Karpas-422 (cell line): ENCODE data around the gene SEMA5A. TPM values are rescaled to one million over a fixed set of nuclear protein-coding genes. Genes with fewer than 3 reads are reported as not detected.

Experiments
- DNase-seq: peaks from one replicate; pipeline ENCODE4 v3.0.0-alpha.2; 2015
- H2AFZ ChIP-seq: fragments of 200-600 bp; sonication (generic); 2 replicates; pipeline ENCODE4 v1.6.1; 2014; ENCODE audit warnings: antibody characterized with exemption, low read length, mixed read lengths
- H3K27ac ChIP-seq: fragments of 200-600 bp; sonication (generic); 2 replicates; pipeline ENCODE4 v1.5.1; 2014; ENCODE audit warnings: mild to moderate bottlenecking, low read length, moderate library complexity
- H3K27me3 ChIP-seq: fragments of 200-600 bp; sonication (generic); 2 replicates; pipeline ENCODE4 v1.6.1; 2014; ENCODE audit warnings: low read length, mixed read lengths
- H3K36me3 ChIP-seq: fragments of 200-600 bp; sonication (generic); 2 replicates; pipeline ENCODE4 v1.6.1; 2014; ENCODE audit warnings: low read length, mixed read lengths; ENCODE audit not compliant: insufficient read depth
- H3K4me1 ChIP-seq: fragments of 200-600 bp; sonication (generic); 2 replicates; pipeline ENCODE4 v1.6.1; 2014; ENCODE audit warnings: mild to moderate bottlenecking, low read length, mixed read lengths
- H3K4me2 ChIP-seq: fragments of 200-600 bp; sonication (generic); 2 replicates; pipeline ENCODE4 v1.6.1; 2014; ENCODE audit warnings: low read length, low read depth, mild to moderate bottlenecking; ENCODE audit not compliant: poor library complexity, severe bottlenecking
- H3K4me3 ChIP-seq: fragments of 200-600 bp; sonication (generic); 2 replicates; pipeline ENCODE4 v1.5.1; 2014; ENCODE audit warnings: mild to moderate bottlenecking, antibody characterized with exemption, low read length, mixed read lengths
- H3K79me2 ChIP-seq: fragments of 200-600 bp; sonication (generic); 2 replicates; pipeline ENCODE4 v1.6.1; 2014; ENCODE audit warnings: mild to moderate bottlenecking, low read length, mixed read lengths
- H3K9ac ChIP-seq: fragments of 200-600 bp; sonication (generic); 2 replicates; pipeline ENCODE4 v1.6.0; 2014; ENCODE audit warnings: low read length
- H3K9me2 ChIP-seq: fragments of 200-600 bp; sonication (generic), shearing (Covaris generic); replicated peaks from 2 replicates; pipeline ENCODE4 v1.6.0; 2014; ENCODE audit warnings: mild to moderate bottlenecking, low read length, moderate library complexity; ENCODE audit not compliant: insufficient read depth
- H3K9me3 ChIP-seq: fragments of 300-700, 200-600 bp; sonication (generic); 2 replicates; pipeline ENCODE4 v1.6.1; 2014; ENCODE audit warnings: low read length, mixed read lengths
- H4K20me1 ChIP-seq: fragments of 200-600 bp; sonication (generic); 2 replicates; pipeline ENCODE4 v1.6.1; 2014; ENCODE audit warnings: mild to moderate bottlenecking, antibody characterized with exemption, low read length, low read depth; ENCODE audit not compliant: insufficient read depth
- total RNA-seq: library from RNA; depleted of rRNA; stranded (reverse); fragments of >200 nt; shearing (Covaris generic); gene quantifications from 2 replicates; pipeline ENCODE4 v1.2.3, GENCODE V29; 2014; ENCODE audit warnings: low replicate concordance

SEMA5A gene
- total RNA-seq, 1 experiment from 2014 or later: not detected

- Histone ChIP-seq H3K4me2 (no peak overlapping the region), H3K4me1 (no peaks in the 10 kb centered on the region), H3K9me2 (no peaks in the 10 kb centered on the region), H2AFZ (no peak overlapping the region), H4K20me1 (no peaks in the 10 kb centered on the region), H3K27me3 (no peaks in the 10 kb centered on the region), H3K27ac (no peak overlapping the region), H3K9ac (no peak overlapping the region), H3K79me2 (no peaks in the 10 kb centered on the region), H3K36me3 (no peaks in the 10 kb centered on the region), H3K4me3 (no peak overlapping the region), H3K9me3 (no peaks in the 10 kb centered on the region)
- DNase-seq: no peak
These were observed 376.9 kb downstream of the SEMA5A start for GRCh38 chr5:9168791-9169556.

- H4K20me1 ChIP-seq: no peaks in the 10 kb centered on the region
- H3K9ac ChIP-seq: no peak overlapping the region
- H3K4me1 ChIP-seq: no peaks in the 10 kb centered on the region
- DNase-seq: no peak
- no peak overlapping the region for H2AFZ ChIP-seq
- H3K79me2 ChIP-seq: no peaks in the 10 kb centered on the region
- H3K4me2 ChIP-seq: no peak overlapping the region
- H3K9me2 ChIP-seq: no peaks in the 10 kb centered on the region
- H3K4me3 ChIP-seq: no peak overlapping the region
- H3K27ac ChIP-seq: no peak overlapping the region
- H3K36me3 ChIP-seq: no peaks in the 10 kb centered on the region
- no peaks in the 10 kb centered on the region for H3K27me3 ChIP-seq
- no peaks in the 10 kb centered on the region for H3K9me3 ChIP-seq
These were observed 379.4 kb downstream of the SEMA5A start for GRCh38 chr5:9166202-9167112.

- H4K20me1 ChIP-seq: no peaks in the 10 kb centered on the region
- no peaks in the 10 kb centered on the region for H3K36me3 ChIP-seq
- no peaks in the 10 kb centered on the region for H3K4me1 ChIP-seq
- no peaks in the 10 kb centered on the region for H3K9me3 ChIP-seq
- no peak for DNase-seq
- no peaks in the 10 kb centered on the region for H3K79me2 ChIP-seq
- H3K4me2 ChIP-seq: no peak overlapping the region
- H2AFZ ChIP-seq: no peak overlapping the region
- H3K27me3 ChIP-seq: no peaks in the 10 kb centered on the region
- H3K9me2 ChIP-seq: no peaks in the 10 kb centered on the region
- no peak overlapping the region for H3K9ac ChIP-seq
- no peak overlapping the region for H3K4me3 ChIP-seq
- no peak overlapping the region for H3K27ac ChIP-seq
These were observed 380.3 kb downstream of the SEMA5A start for GRCh38 chr5:9165546-9165945.

GRCh38 chr5:9160747-9161146 lies 385.1 kb downstream of the SEMA5A start:
- Histone ChIP-seq H3K9ac (no peak overlapping the region), H3K79me2 (no peaks in the 10 kb centered on the region), H3K27ac (no peak overlapping the region), H3K27me3 (no peaks in the 10 kb centered on the region), H3K4me3 (no peak overlapping the region), H4K20me1 (no peaks in the 10 kb centered on the region), H2AFZ (no peak overlapping the region), H3K4me2 (no peak overlapping the region), H3K36me3 (no peaks in the 10 kb centered on the region), H3K9me2 (no peaks in the 10 kb centered on the region), H3K4me1 (no peaks in the 10 kb centered on the region), H3K9me3 (no peaks in the 10 kb centered on the region)
- no peak for DNase-seq

GRCh38 chr5:9157811-9158210 lies 388.1 kb downstream of the SEMA5A start:
- H3K79me2 ChIP-seq: no peaks in the 10 kb centered on the region
- H3K27me3 ChIP-seq: no peaks in the 10 kb centered on the region
- no peaks in the 10 kb centered on the region for H3K9me3 ChIP-seq
- no peaks in the 10 kb centered on the region for H3K4me1 ChIP-seq
- DNase-seq: no peak
- no peak overlapping the region for H3K9ac ChIP-seq
- no peak overlapping the region for H3K27ac ChIP-seq
- H3K36me3 ChIP-seq: no peaks in the 10 kb centered on the region
- no peaks in the 10 kb centered on the region for H4K20me1 ChIP-seq
- no peaks in the 10 kb centered on the region for H3K9me2 ChIP-seq
- H3K4me2 ChIP-seq: no peak overlapping the region
- H3K4me3 ChIP-seq: no peak overlapping the region
- H2AFZ ChIP-seq: no peak overlapping the region

- Histone ChIP-seq H3K79me2 (no peaks in the 10 kb centered on the region), H3K27me3 (no peaks in the 10 kb centered on the region), H3K4me2 (no peak overlapping the region), H2AFZ (no peak overlapping the region), H3K9me3 (no peaks in the 10 kb centered on the region), H3K9me2 (no peaks in the 10 kb centered on the region), H3K9ac (no peak overlapping the region), H3K27ac (no peak overlapping the region), H4K20me1 (no peaks in the 10 kb centered on the region), H3K36me3 (no peaks in the 10 kb centered on the region), H3K4me1 (no peaks in the 10 kb centered on the region), H3K4me3 (no peak overlapping the region)
- DNase-seq: no peak
These were observed 388.9 kb downstream of the SEMA5A start for GRCh38 chr5:9157020-9157419.

GRCh38 chr5:9156282-9156681 lies 389.6 kb downstream of the SEMA5A start:
- H3K4me1 ChIP-seq: no peaks in the 10 kb centered on the region
- H3K27ac ChIP-seq: no peak overlapping the region
- no peaks in the 10 kb centered on the region for H3K79me2 ChIP-seq
- H3K4me2 ChIP-seq: no peak overlapping the region
- H3K36me3 ChIP-seq: no peaks in the 10 kb centered on the region
- H3K4me3 ChIP-seq: no peak overlapping the region
- H3K9me2 ChIP-seq: no peaks in the 10 kb centered on the region
- no peaks in the 10 kb centered on the region for H3K27me3 ChIP-seq
- H3K9ac ChIP-seq: no peak overlapping the region
- DNase-seq: peak; percentile 61
- no peaks in the 10 kb centered on the region for H4K20me1 ChIP-seq
- no peak overlapping the region for H2AFZ ChIP-seq
- no peaks in the 10 kb centered on the region for H3K9me3 ChIP-seq

GRCh38 chr5:9151684-9152427 lies 394.0 kb downstream of the SEMA5A start:
- Histone ChIP-seq H3K27me3 (no peaks in the 10 kb centered on the region), H2AFZ (no peak overlapping the region), H3K36me3 (no peaks in the 10 kb centered on the region), H4K20me1 (no peaks in the 10 kb centered on the region), H3K9me3 (no peaks in the 10 kb centered on the region), H3K27ac (no peak overlapping the region), H3K4me3 (no peak overlapping the region), H3K9me2 (no peaks in the 10 kb centered on the region), H3K4me2 (no peak overlapping the region), H3K79me2 (no peaks in the 10 kb centered on the region), H3K4me1 (no peaks in the 10 kb centered on the region), H3K9ac (no peak overlapping the region)
- DNase-seq: no peak
